GM19025 (cell line): Measurements from ENCODE around the gene CFAP73.

Experiments used
- ATAC-seq: cut with Tn5 transposase; IDR thresholded peaks from one replicate; pipeline ENCODE4 v1.9.1; 2021; ENCODE audit warnings: mild to moderate bottlenecking, low read depth, moderate library complexity; ENCODE audit not compliant: unreplicated experiment

CFAP73 gene

DNA sequence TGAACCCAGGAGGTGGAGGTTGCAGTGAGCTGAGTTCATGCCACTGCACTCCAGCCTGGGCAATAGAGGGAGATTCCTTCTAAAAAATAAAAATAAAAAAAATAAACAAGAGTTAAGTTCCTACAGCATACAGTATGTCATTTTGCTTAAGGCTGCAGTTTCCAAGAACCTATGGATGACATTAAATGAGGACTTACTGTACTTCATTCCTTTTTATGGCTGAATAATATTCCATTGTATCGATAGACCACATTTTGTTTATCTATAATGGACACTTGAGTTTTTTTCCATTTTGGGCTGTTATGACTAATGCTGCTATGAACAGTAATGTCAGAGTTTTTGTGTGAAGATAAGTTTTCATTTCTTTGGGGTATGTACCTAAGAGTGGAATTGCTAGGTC is 31.4 kb upstream of the CFAP73 start:
- ATAC-seq: no peak

GRCh38 chr12:113119980-113120669 is 29.4 kb upstream of the CFAP73 start:
- ATAC-seq: no peak

DNA sequence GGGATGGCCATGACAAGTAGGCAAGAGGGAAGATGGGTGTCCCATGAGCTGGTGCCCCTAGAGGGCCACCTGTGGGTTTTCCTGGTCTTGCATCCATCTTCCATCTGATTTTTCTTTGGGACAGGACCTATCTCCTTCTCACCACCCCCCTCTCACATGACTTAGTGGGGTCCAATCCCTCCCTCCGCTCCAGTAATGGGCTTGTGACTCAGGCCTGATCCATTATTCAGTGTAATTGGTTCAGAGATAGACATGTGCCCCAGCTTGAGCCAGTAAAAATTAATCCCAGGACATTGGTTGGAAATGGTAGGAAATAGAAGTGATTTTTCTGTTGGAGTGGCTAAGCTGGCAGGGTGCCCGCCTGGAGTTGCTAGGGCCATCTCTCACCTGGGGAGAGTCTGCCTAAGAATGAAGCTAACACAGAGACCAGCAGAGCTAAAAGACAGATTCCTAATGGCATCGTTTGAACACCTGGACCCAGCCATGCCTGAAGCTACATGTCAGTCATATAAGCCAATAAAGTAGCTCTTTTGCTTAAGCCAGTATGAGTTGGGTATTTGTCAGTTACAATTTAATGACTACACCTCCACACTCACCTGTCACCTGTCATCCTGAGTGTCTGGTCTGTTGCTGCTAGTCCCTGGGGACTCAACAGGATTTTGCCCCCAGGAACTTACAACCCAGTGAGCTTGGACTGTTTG is 28.7 kb upstream of the CFAP73 start:
- ATAC-seq: no peak

DNA sequence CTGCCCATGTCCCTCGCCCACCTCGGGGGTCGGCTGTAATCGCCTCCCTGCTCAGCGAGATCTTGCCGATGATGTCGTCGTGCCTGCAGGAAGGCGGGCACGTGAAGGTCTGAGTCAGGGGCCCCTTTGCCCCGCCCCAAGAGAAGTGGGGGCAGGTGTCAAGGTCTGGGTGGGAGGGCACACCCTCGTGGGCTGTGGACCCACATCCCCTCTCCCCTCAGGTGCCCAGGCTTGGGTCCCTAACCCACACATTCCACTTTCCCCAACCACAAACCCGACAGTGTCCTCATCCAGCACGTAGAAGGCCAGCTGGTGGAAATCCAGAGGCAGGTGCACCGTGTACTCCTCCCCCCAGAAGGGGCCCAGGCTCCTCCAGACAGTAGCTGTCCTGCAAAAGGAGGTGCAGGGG is 21.7 kb upstream of the CFAP73 start:
- ATAC-seq: no peak

DNA sequence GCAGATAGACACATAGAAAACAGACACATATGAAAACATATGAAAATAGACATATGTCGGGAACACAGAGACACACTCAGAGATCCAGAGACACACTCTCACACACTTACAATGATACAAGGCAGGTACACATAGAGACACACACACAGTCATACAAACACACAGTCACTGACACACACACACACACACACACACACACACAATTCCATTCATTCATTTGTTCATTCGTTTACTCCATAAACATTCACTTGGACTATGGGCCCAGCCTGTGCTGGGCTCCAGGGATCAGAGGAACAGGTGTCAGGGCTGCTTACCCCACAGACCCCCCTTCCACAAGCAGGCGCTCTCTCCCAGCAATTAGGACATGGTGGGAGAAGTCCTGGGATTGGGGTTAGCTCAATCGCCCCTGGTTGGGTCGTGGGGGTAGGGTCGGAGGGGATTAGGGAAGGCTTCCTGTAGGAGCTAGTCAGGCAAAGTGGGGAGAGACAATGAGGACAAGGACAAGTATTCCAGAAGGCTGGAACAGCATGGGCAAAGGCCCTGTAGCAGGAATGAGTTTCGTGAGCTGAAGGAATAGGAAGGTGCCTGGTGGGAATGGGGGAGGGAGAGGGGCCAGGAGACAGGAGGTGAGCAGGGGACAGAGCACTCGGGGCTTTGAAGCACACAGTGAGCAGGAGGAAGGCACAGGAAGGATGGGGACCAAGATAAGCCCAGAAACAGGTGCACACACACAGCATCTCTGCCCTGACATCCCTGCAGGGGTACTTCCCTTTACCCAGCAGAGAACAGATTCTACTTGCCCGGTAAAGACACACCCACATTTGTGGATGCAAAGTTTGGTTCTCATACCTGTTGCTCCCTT is 20.5 kb upstream of the CFAP73 start:
- no peak for ATAC-seq

DNA sequence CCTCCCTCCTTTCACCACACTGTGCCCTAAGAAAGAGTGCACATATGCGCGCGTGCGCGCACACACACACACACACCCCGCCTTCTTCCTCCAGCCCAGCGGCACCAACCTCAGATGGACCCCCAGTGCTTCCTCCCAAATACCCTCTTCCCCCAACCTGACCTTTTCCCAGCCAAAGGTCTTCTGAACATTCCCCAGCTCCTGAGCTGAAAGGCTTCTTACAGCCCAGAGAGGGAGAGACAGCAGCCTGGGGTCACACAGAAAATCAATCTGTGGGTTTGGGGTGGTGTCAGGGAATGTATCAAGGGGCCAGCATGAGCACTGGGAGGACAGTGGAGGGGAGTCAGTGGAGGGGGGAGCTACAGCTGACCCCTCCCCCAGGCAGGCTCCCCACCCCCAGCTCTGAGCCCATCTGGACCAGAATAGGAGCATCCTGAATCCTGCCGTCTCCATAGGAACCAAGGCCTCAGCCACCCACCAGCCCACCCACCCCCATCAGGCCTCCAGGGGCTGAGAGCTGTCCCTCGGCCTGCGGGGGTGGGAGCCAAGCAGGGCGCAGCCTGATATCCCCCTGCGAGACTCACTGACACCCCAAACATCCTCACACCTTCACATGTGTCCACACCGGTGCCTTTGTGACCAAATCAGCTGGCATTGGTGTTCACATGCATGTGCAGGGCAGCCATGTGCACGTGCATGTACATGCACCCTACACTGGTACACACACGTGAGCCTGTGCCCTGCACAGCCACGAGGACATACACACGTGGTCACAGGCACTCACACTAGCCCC is 19.7 kb upstream of the CFAP73 start:
- ATAC-seq: no peak

DNA sequence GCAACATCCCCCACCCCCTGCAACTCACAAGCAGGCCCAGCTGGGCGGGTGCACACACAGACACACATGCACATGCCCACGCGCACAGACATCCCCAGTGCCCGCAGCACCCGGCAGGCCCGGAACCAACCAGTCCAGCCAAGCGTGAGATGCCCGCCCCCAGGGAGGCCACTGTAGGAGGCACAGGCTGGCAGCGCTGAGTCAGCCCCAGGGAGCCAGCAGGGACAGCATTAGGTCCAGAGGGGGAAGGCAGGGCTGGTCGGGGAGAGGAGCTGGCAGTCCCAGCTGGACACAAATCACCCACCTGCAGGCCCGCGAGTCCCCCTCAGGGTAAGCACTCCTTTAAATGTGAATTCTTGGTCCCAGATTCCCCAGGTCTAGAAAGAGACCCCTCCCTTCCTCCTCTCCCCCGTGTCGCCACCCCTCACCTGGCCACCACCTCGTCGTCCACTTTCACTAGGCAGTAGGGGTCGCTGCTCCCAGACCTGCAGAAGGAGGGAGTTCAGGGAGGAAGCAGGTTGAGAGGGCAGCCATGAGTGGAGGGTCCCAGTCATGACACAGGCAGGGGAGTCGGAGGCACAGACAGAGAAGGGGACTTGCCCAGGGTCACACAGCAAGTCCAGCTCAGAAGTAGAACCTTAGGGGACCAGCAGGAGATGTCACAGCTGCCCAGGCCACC is 18.9 kb upstream of the CFAP73 start:
- ATAC-seq: no peak

DNA sequence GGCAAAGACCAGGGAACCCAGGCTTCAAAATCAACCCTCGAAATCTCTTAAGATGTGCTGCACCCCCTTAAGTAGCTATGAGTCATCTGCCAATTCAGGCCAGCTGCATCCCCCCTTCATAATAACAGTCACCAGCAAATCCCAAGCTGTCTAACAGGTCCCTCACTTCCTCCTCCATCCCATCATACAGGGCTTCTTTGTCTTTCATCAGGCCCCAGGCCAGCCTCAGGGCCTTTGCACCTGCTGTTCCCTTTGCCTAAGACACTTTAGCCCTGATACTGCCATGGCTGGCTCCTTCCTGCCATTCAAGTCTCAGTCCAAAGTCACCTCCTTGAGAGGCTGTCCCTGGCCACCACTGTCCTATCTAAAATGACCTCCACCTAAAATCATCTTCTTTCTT is 18.0 kb upstream of the CFAP73 start:
- no peak for ATAC-seq

DNA sequence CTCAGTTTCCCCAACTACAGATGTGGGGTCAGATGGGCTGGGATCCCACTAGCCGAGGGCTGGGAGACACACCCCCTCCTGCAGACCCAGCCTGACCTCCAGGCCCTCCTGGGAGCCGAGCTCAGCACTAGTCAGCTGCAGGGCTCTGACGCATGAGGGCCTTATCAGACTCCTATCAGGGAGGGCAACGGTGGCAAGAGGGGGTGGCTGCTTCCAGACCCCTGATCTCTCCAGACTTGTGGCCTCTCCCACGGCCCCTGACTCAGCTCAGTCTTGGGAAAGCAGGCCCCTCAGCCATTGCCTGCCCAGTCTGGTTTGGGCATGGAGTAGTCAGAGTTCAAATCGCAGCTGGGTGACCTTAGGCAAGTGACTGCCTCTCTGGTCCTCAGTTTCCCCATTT is 16.5 kb upstream of the CFAP73 start:
- no peak for ATAC-seq

GRCh38 chr12:113133666-113134065 is 15.9 kb upstream of the CFAP73 start:
- no peak for ATAC-seq

DNA sequence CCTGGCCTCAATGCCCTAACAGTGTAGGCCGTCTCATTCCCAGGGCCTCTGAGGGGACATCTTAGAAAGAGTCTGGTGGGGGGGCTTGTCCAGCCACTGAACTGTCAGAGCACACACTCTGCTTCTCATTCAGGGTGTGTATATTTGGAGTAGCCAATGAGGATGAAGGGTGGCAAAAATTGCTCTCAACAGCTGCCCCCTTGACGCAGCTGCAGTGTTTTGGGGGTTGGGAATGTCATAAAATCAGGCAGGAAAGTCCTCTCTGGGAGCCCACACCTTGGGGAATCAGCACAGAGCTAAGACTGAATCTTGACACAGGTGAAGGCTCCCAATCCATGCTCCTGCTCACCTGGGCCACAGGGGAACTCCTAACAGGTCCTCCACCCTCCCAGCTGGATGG is 15.5 kb upstream of the CFAP73 start:
- no peak for ATAC-seq

DNA sequence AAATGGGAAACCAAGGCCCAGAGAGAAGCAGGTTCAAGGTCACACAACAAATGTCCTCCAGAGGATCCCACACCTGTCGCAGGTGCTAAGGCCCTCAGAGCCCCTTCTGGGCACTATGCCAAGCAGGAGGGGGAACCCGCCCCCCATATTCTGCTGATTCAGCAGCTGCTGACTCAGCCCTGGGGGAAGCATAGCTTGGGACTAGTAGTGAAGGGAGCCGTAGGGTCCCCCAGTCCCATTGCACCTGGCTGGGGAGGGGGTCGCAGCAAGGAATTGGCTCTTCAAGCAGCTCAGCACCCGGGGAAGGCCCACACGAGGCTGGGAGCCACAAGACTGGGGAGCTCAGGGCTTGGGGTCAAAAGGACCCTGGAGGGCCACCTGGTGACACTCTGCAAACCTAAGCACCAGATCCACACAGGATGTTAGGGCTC is 15.0 kb upstream of the CFAP73 start:
- no peak for ATAC-seq

DNA sequence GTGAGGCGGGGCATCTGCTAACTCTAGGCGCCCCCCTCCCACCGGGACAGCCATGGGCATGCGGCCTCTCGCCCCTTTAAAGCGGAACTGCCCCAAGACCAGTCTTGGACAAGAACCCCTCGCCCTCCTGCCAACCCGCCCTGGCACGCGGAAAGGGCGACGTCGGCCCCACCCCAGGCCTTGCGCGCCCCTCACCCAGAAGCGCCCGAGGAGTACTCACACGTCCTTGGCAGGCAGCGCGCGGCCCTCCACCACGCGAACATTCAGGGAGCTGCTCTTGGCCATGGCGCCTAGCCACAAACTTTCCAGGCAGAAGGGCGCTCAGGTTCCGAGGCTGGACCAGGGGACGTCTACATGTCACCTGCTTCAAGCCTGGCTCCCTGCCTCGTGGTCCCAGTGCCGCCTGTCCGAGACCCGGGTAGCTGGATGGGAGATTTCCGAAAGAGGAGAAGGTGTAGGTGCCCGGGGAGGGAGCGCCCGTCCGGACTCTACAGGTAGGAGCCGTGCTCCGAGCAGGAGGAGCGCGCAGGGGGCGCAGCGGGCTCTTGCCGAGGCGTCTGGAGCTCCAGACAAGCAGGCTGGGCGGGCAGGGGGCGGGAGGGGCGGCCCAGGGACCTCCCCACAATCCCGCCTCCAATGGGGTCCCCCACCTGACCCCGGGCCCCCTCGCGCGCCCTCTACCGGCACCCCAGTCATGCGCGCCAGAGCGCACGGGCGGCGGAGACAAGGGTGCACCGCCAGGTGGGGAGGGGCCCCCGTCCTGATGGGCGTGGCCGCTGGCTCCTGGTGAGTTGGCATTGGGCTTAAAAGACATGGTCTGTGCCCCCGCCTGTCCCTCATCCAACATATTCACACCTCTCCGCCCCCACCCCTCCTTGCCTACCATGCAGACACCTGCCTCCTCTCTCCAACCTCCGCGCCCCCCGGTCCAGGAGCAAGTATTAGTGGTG is 14.1 kb upstream of the CFAP73 start, which contains the start of gene RASAL1:
Gene RASAL1, minus strand, starts transcription at position 584 of the 950 bp plus-strand sequence. Its CDS starts 299 bp downstream, at position 285.
- no peak for ATAC-seq

GRCh38 chr12:113136128-113136989 is 13.2 kb upstream of the CFAP73 start:
- no peak for ATAC-seq

GRCh38 chr12:113136990-113137511 is 12.5 kb upstream of the CFAP73 start:
- ATAC-seq: no peak

GRCh38 chr12:113137861-113138783 is 11.4 kb upstream of the CFAP73 start:
- no peak for ATAC-seq

DNA sequence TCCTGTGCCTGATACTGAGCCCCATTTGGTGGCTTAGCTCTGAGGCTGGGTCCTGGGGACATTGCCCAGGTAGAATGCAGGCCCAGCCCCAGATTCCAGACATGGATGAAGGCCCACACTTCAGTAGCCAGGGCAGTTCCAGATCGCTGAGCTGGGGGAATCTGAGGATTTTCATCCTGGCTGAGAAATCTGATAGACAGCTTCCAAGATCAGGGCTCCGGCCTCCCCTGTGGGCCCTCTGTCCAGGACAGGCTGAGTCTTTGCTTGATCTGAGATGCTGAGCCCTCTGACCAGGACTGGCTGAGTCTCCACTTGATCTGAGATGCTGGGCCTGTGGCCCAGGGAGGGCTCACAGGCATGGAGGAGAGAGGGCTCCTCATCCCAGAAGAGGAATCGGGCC is 10.7 kb upstream of the CFAP73 start:
- no peak for ATAC-seq
